GM19239 (cell line): Measurements from ENCODE around the gene CD27.
"Not testable (repeated sequence)": the region's sequence is repeated elsewhere in the genome, so short reads cannot be mapped to it uniquely, and the experiment has no call there.

ENCODE experiments used
- DNase-seq: peaks from one replicate; pipeline ENCODE4 v3.0.0; 2011; ENCODE audit warnings: low spot score; ENCODE audit not compliant: insufficient read length
- FAIRE-seq: peaks from 2 replicates; lab custom pipeline; 2011; peaks lifted over from hg19 to GRCh38; lab: Jason Lieb, UNC

CD27 gene

GRCh38 chr12:6444704-6445688 is at the start of gene CD27:
TSS of gene CD27 (plus strand) at chr12:6444955. CDS start at chr12:6445096, 141 bp downstream.
- peak; percentile 26 for FAIRE-seq
- no peak for DNase-seq

- DNase-seq, result no peak
- no peak for FAIRE-seq
These were observed 48.7 kb upstream of the CD27 start for GRCh38 chr12:6396031-6396430.

GRCh38 chr12:6399884-6400644 is 44.7 kb upstream of the CD27 start:
- no peak for DNase-seq
- FAIRE-seq, result no peak

- DNase-seq (no peak), FAIRE-seq (no peak)
These were observed 40.4 kb upstream of the CD27 start for GRCh38 chr12:6404390-6404789.

GRCh38 chr12:6405963-6406362 is 38.8 kb upstream of the CD27 start:
- DNase-seq, result no peak
- no peak for FAIRE-seq

GRCh38 chr12:6407236-6407954 is 37.4 kb upstream of the CD27 start:
- DNase-seq, result no peak
- no peak for FAIRE-seq

GRCh38 chr12:6416596-6416995 is 28.2 kb upstream of the CD27 start:
- DNase-seq (no peak), FAIRE-seq (peak; percentile 82)

GRCh38 chr12:6418796-6419195 is 26.0 kb upstream of the CD27 start:
- FAIRE-seq (no peak), DNase-seq (no peak)

- no peak for DNase-seq
- no peak for FAIRE-seq
These were observed 24.4 kb upstream of the CD27 start for GRCh38 chr12:6420364-6420763.

GRCh38 chr12:6423267-6424007 is 21.3 kb upstream of the CD27 start:
- peak; percentile 69 for DNase-seq
- FAIRE-seq, result peak; percentile 99

GRCh38 chr12:6424008-6424347 is 20.8 kb upstream of the CD27 start:
- FAIRE-seq, result no peak
- DNase-seq, result no peak

- DNase-seq, result no peak
- no peak for FAIRE-seq
These were observed 19.9 kb upstream of the CD27 start for GRCh38 chr12:6424866-6425265.

GRCh38 chr12:6425590-6426531 is 18.9 kb upstream of the CD27 start:
- peak; percentile 61 for FAIRE-seq
- no peak for DNase-seq

- FAIRE-seq, result peak; percentile 97
- DNase-seq, result no peak
These were observed 17.7 kb upstream of the CD27 start for GRCh38 chr12:6426882-6427671.

- FAIRE-seq, result not testable (repeated sequence)
These were observed 17.0 kb upstream of the CD27 start for GRCh38 chr12:6427796-6428195.

GRCh38 chr12:6428326-6428725 is 16.4 kb upstream of the CD27 start:
- DNase-seq, result no peak

More at GRCh38 chr12:6427796-6428195, 17.0 kb upstream of the CD27 start:
- not testable (repeated sequence) for DNase-seq

GRCh38 chr12:6430124-6430989 is 14.4 kb upstream of the CD27 start:
- FAIRE-seq (peak; percentile 76), DNase-seq (no peak)

More at GRCh38 chr12:6428326-6428725, 16.4 kb upstream of the CD27 start:
- peak; percentile 53 for FAIRE-seq
